Brain microvascular endothelial cell (primary cell): ENCODE measurements around the gene SFXN5.

Experiments
- DNase-seq: peaks from one replicate; pipeline ENCODE4 v3.0.0-alpha.2; 2020
- H3K27ac ChIP-seq: fragments of 250-450 bp; sonication (Bioruptor Pico); 2 replicates; pipeline ENCODE4 v1.5.1; 2020; ENCODE audit warnings: mild to moderate bottlenecking, moderate library complexity
- H3K27me3 ChIP-seq: fragments of 250-450 bp; sonication (Bioruptor Pico); replicated peaks from 2 replicates; pipeline ENCODE4 v1.5.1; 2020; ENCODE audit warnings: mild to moderate bottlenecking
- H3K36me3 ChIP-seq: fragments of 250-450 bp; sonication (Bioruptor Pico); replicated peaks from 2 replicates; pipeline ENCODE4 v1.5.1; 2020; ENCODE audit warnings: mild to moderate bottlenecking
- H3K4me3 ChIP-seq: 2 replicates; pipeline ENCODE4 v1.5.1; 2011; ENCODE audit warnings: low read depth, mild to moderate bottlenecking, control low read depth, low read length, moderate library complexity
- in situ Hi-C: cut with HindIII; loops from 2 replicates; pipeline ENCODE4 v1.10.0; 2017; ENCODE audit warnings: low sequenced_read_pairs, low pct_ligation_motif_present
- TF ChIP-seq, protein P1 (sequence below): IDR thresholded peaks from 2 replicates; pipeline ENCODE4 v1.5.1; 2011; ENCODE audit warnings: low read depth, mild to moderate bottlenecking, moderate library complexity, low read length, control low read depth, inconsistent platforms; ENCODE audit errors: missing control alignments

SFXN5 gene

DNA sequence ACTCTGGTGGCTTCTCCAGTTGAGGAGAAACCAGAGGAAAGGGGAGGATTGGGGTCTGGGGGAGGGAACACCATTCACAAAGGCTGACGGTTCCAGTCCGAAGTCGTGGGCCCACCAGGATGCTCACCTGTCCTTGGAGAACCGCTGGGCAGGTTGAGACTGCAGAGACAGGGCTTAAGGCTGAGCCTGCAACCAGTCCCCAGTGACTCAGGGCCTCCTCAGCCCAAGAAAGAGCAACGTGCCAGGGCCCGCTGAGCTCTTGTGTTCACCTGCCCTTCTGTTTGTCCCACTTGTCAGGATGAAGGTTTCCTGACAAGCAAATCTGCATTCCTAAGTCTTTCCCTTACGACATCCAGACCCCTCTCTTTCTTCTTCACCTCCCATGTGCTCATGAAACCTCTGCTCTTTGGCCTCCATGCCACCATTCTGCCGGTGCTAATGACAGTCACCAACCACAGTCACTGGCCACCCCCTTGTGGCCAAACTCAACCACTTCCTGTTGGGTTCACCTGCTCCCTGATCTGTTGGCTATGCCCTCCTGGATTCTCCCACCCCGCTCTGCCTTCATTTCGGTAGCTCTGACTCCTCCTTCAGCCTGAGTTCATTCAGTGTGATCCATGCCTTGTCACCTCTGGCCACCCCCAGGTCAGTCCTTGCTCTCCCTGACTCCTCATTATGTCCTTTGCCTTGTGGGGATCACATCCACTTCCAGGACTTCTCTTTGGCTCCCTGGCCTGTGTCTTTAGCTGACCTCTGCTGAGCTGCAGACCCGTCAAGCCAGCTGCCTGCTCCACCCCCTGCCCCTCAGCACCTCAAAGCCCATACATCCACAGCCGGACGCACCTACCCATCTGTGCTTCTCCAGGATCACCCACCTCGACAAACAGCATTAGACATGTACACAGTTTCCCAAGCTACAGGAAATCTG is 136.6 kb downstream of the SFXN5 start:
- Histone ChIP-seq H3K36me3 (no peaks in the 10 kb centered on the region), H3K4me3 (no peak overlapping the region), H3K27ac (no peak overlapping the region), H3K27me3 (peaks cover 44% of the 10 kb centered on the region)
- TF ChIP-seq, protein P1, sequence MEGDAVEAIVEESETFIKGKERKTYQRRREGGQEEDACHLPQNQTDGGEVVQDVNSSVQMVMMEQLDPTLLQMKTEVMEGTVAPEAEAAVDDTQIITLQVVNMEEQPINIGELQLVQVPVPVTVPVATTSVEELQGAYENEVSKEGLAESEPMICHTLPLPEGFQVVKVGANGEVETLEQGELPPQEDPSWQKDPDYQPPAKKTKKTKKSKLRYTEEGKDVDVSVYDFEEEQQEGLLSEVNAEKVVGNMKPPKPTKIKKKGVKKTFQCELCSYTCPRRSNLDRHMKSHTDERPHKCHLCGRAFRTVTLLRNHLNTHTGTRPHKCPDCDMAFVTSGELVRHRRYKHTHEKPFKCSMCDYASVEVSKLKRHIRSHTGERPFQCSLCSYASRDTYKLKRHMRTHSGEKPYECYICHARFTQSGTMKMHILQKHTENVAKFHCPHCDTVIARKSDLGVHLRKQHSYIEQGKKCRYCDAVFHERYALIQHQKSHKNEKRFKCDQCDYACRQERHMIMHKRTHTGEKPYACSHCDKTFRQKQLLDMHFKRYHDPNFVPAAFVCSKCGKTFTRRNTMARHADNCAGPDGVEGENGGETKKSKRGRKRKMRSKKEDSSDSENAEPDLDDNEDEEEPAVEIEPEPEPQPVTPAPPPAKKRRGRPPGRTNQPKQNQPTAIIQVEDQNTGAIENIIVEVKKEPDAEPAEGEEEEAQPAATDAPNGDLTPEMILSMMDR = peak; percentile 34
- in situ Hi-C loops = no loop called here
- no peak for DNase-seq

DNA sequence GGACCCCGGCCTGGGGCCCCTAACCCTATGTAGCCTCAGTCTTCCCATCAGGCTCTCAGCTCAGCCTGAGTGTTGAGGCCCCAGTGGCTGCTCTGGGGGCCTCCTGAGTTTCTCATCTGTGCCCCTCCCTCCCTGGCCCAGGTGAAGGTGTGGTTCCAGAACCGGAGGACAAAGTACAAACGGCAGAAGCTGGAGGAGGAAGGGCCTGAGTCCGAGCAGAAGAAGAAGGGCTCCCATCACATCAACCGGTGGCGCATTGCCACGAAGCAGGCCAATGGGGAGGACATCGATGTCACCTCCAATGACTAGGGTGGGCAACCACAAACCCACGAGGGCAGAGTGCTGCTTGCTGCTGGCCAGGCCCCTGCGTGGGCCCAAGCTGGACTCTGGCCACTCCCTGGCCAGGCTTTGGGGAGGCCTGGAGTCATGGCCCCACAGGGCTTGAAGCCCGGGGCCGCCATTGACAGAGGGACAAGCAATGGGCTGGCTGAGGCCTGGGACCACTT is 137.8 kb downstream of the SFXN5 start:
- Histone ChIP-seq H3K36me3 (no peaks in the 10 kb centered on the region), H3K4me3 (no peak overlapping the region), H3K27ac (no peak overlapping the region), H3K27me3 (peaks cover 56% of the 10 kb centered on the region)
- in situ Hi-C loops = no loop called here
- DNase-seq = no peak
- TF ChIP-seq, protein P1 = no peak

DNA sequence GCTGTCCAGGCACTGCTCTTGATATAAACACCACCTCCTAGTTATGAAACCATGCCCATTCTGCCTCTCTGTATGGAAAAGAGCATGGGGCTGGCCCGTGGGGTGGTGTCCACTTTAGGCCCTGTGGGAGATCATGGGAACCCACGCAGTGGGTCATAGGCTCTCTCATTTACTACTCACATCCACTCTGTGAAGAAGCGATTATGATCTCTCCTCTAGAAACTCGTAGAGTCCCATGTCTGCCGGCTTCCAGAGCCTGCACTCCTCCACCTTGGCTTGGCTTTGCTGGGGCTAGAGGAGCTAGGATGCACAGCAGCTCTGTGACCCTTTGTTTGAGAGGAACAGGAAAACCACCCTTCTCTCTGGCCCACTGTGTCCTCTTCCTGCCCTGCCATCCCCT is 138.3 kb downstream of the SFXN5 start:
- Histone ChIP-seq H3K36me3 (no peaks in the 10 kb centered on the region), H3K27ac (no peak overlapping the region), H3K4me3 (no peak overlapping the region), H3K27me3 (peaks cover 60% of the 10 kb centered on the region)
- TF ChIP-seq, protein P1 = no peak
- DNase-seq = no peak
- in situ Hi-C loops = no loop called here

DNA sequence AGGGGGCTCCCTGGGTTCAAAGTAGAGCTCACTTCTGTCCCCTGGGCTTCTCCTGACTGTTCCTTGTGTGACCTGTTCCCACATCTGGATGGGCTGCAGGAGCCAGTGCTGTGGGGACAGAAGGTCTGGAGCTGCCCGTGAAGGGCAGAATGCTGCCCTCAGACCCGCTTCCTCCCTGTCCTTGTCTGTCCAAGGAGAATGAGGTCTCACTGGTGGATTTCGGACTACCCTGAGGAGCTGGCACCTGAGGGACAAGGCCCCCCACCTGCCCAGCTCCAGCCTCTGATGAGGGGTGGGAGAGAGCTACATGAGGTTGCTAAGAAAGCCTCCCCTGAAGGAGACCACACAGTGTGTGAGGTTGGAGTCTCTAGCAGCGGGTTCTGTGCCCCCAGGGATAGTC is 138.7 kb downstream of the SFXN5 start:
- DNase-seq = no peak
- TF ChIP-seq, protein P1 = no peak
- no peak overlapping the region for H3K4me3 ChIP-seq
- no peak overlapping the region for H3K27ac ChIP-seq
- no peaks in the 10 kb centered on the region for H3K36me3 ChIP-seq
- in situ Hi-C loops = no loop called here
- peaks cover 64% of the 10 kb centered on the region for H3K27me3 ChIP-seq

DNA sequence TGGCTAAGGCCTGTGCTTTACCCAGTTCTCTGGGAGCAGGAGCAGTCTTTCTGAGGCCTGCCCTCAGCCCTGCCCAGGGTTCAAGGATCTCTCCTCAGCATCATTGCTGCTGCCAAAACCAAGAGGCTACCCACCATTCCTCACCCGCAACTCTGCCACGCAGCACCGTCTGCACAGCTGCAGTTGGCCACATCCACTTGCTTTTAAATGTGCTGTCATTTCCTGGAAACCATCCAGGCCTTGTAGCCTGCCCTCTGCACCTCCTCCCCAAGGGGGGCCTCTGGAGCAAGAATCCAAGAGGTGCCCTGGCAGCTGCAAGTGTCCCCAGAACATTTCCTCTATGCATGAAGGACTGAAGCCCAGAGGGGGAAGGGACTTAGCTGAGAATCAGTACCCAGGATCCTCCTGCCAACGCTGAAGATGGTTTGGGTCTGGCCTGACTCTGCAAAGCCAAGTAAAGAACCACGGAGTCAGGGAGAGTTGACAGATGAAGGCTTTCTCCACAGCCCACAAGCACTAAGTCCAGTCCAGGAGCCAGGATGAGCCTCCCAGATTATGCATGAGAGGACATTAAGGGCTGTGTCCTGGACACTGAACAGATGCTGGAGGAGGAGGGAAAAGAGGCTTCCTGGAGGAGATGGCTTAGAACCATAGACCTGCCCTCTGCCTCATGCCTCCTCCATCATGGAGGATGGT is 139.3 kb downstream of the SFXN5 start:
- Histone ChIP-seq H3K27ac (no peak overlapping the region), H3K4me3 (no peak overlapping the region), H3K36me3 (no peaks in the 10 kb centered on the region), H3K27me3 (peaks cover 68% of the 10 kb centered on the region)
- in situ Hi-C loops = no loop called here
- TF ChIP-seq, protein P1 = no peak
- no peak for DNase-seq
